ENCODE data around the gene KRTAP16-1. TPM values are rescaled to one million over a fixed set of nuclear protein-coding genes. Genes with fewer than 3 reads are reported as not detected.

The KRTAP16-1 gene
- not detected in 2 replicates for total RNA-seq
- total RNA-seq (2013), result not detected
- 0.16 and 0.20 TPM in 2 replicates for polyA plus RNA-seq
- polyA minus RNA-seq, result 0.34 TPM in 1 of 2 replicates, not detected in the other

GRCh38 chr17:41308918-41309359, at the start of gene KRTAP16-1:
Gene KRTAP16-1 (minus strand): TSS chr17:41309309. CDS start chr17:41309253, 56 bp downstream.
- TF ChIP-seq CTCF (IDR thresholded peaks at IDR 0.05) (no peak), EZH2 (IDR thresholded peaks at IDR 0.05; ENCODE audit: borderline replicate concordance, insufficient read depth, low read depth, low read length, poor library complexity, severe bottlenecking) (no peak)
- DNase-seq (no peak), ATAC-seq (ENCODE audit: low read depth) (peak; percentile 31)
- H3K4me1 ChIP-seq (ENCODE audit: control insufficient read depth in 2 of 2, insufficient read depth in 2 of 2, low read length in 2 of 2), result peaks cover 29 to 30% of the 10 kb centered on the region in 2 donors
- H3K79me2 ChIP-seq (ENCODE audit: control insufficient read depth, insufficient read depth, low read length), result no peaks in the 10 kb centered on the region
- H3K27me3 Mint-ChIP-seq, result peaks cover 1% of the 10 kb centered on the region
- H3K27ac ChIP-seq (ENCODE audit: low read length in 2 of 2), result peak within 1 kb of the TSS; percentile 86
- peak within 1 kb of the TSS in 4 of 5 experiments; percentile 13 to 36 (median 26) for H3K4me3 ChIP-seq (ENCODE audit: control extremely low read depth in 1 of 5, extremely low read depth in 1 of 5, insufficient read depth in 1 of 5, low read depth in 2 of 5, low read length in 4 of 5)
- WGBS (ENCODE audit: insufficient coverage), result 6% methylated on average over 6 of the region's 7 CpGs
- intact Hi-C loops (cut with micrococcal nuclease), result loop anchor here (1.0 to 5.0 kb wide), 2 partner anchors 13 to 187 kb away; partner anchors contain the start of gene KRTAP4-12
- peak within 1 kb of the TSS; percentile 69 for H3K4me2 ChIP-seq (replicated peaks; ENCODE audit: low read depth, low read length, poor library complexity, severe bottlenecking)
- ChIA-PET CTCF (interaction anchor here (1.0 to 3.1 kb wide), 7 partner anchors 14 to 694 kb away, joined by 3 to 24 read pairs (median 4); no protein-coding TSS in a partner anchor), POLR2A (interaction anchor here (0.6 to 1.4 kb wide), 2 partner anchors 470 to 490 kb away, joined by 3 to 9 read pairs; no protein-coding TSS in a partner anchor)
- H3K36me3 ChIP-seq (replicated peaks in 1 of 2; ENCODE audit: control extremely low read depth in 1 of 2, control insufficient read depth in 1 of 2, extremely low read depth in 1 of 2, insufficient read depth in 2 of 2, low read length in 1 of 2), result no peaks in the 10 kb centered on the region
- peak within 1 kb of the TSS; percentile 40 for H3K9ac ChIP-seq (ENCODE audit: low read length)
- H3K9me3 Mint-ChIP-seq (ENCODE audit: insufficient read depth), result no peaks in the 10 kb centered on the region
- H3K27me3 ChIP-seq (replicated peaks in 1 of 4; ENCODE audit: control extremely low read depth in 1 of 4, control insufficient read depth in 3 of 4, insufficient read depth in 4 of 4, low read length in 3 of 4), result peaks cover 0 to 3% (median 0%) of the 10 kb centered on the region in 4 experiments
- H3K4me3 Mint-ChIP-seq, result peak within 1 kb of the TSS; percentile 78
- no peaks in the 10 kb centered on the region for H4K20me1 ChIP-seq (ENCODE audit: control insufficient read depth, insufficient read depth, low read length, poor library complexity, severe bottlenecking)
- no peaks in the 10 kb centered on the region for H3K9me3 ChIP-seq (ENCODE audit: control extremely low read depth in 1 of 3, control insufficient read depth in 2 of 3, insufficient read depth in 1 of 3, low read length in 2 of 3)
- peak within 1 kb of the TSS; percentile 94 for H3K27ac Mint-ChIP-seq
- H2AFZ ChIP-seq (ENCODE audit: insufficient read depth, low read depth, low read length, poor library complexity, severe bottlenecking), result peak within 1 kb of the TSS; percentile 58
- peaks cover 41% of the 10 kb centered on the region for H3K4me1 Mint-ChIP-seq

- Histone ChIP-seq H3K9me3 (ENCODE audit: control extremely low read depth in 1 of 3, control insufficient read depth in 2 of 3, insufficient read depth in 1 of 3, low read length in 2 of 3) (no peaks in the 10 kb centered on the region), H3K4me1 (ENCODE audit: control insufficient read depth in 2 of 2, insufficient read depth in 2 of 2, low read length in 2 of 2) (no peaks in the 10 kb centered on the region), H3K9ac (ENCODE audit: low read length) (no peak overlapping the region), H3K4me3 (ENCODE audit: control extremely low read depth in 1 of 5, extremely low read depth in 1 of 5, insufficient read depth in 1 of 5, low read depth in 2 of 5, low read length in 4 of 5) (no peak overlapping the region), H4K20me1 (ENCODE audit: control insufficient read depth, insufficient read depth, low read length, poor library complexity, severe bottlenecking) (no peaks in the 10 kb centered on the region), H3K36me3 (replicated peaks in 1 of 2; ENCODE audit: control extremely low read depth in 1 of 2, control insufficient read depth in 1 of 2, extremely low read depth in 1 of 2, insufficient read depth in 2 of 2, low read length in 1 of 2) (no peaks in the 10 kb centered on the region), H2AFZ (ENCODE audit: insufficient read depth, low read depth, low read length, poor library complexity, severe bottlenecking) (no peak overlapping the region), H3K27me3 (replicated peaks in 1 of 4; ENCODE audit: control extremely low read depth in 1 of 4, control insufficient read depth in 3 of 4, insufficient read depth in 4 of 4, low read length in 3 of 4) (peaks cover 0 to 10% (median 0%) of the 10 kb centered on the region in 4 experiments), H3K79me2 (ENCODE audit: control insufficient read depth, insufficient read depth, low read length) (no peaks in the 10 kb centered on the region), H3K4me2 (replicated peaks; ENCODE audit: low read depth, low read length, poor library complexity, severe bottlenecking) (no peak overlapping the region), H3K27ac (ENCODE audit: low read length in 2 of 2) (no peak overlapping the region)
- Mint-ChIP-seq H3K9me3 (ENCODE audit: insufficient read depth) (peaks cover 3% of the 10 kb centered on the region), H3K4me1 (no peaks in the 10 kb centered on the region), H3K4me3 (no peak overlapping the region), H3K27me3 (peaks cover 35% of the 10 kb centered on the region), H3K27ac (no peak overlapping the region)
- ATAC-seq (ENCODE audit: low read depth) (no peak), DNase-seq (no peak)
- ChIA-PET POLR2A (no interaction called here), CTCF (no interaction called here)
- TF ChIP-seq EZH2 (IDR thresholded peaks at IDR 0.05; ENCODE audit: borderline replicate concordance, insufficient read depth, low read depth, low read length, poor library complexity, severe bottlenecking), result no peak
- no peak for TF ChIP-seq CTCF (IDR thresholded peaks at IDR 0.05)
- WGBS (ENCODE audit: insufficient coverage), result no CpG with 5 or more reads among the region's 4 CpGs
- intact Hi-C loops (cut with micrococcal nuclease), result no loop called here
Observed at GRCh38 chr17:41354536-41354935, 45.4 kb upstream of the KRTAP16-1 start.

All from B cell (primary cell).